ENCODE data around the gene SPSB2.
"Not testable (repeated sequence)": the region's sequence is repeated elsewhere in the genome, so short reads cannot be mapped to it uniquely, and the experiment has no call there.

SPSB2 gene

GRCh38 chr12:6887460-6887859 lies 14.4 kb upstream of the SPSB2 start:
- H3K4me3 ChIP-seq (ENCODE audit: low read length), result no peak overlapping the region
- TF ChIP-seq, protein P1, sequence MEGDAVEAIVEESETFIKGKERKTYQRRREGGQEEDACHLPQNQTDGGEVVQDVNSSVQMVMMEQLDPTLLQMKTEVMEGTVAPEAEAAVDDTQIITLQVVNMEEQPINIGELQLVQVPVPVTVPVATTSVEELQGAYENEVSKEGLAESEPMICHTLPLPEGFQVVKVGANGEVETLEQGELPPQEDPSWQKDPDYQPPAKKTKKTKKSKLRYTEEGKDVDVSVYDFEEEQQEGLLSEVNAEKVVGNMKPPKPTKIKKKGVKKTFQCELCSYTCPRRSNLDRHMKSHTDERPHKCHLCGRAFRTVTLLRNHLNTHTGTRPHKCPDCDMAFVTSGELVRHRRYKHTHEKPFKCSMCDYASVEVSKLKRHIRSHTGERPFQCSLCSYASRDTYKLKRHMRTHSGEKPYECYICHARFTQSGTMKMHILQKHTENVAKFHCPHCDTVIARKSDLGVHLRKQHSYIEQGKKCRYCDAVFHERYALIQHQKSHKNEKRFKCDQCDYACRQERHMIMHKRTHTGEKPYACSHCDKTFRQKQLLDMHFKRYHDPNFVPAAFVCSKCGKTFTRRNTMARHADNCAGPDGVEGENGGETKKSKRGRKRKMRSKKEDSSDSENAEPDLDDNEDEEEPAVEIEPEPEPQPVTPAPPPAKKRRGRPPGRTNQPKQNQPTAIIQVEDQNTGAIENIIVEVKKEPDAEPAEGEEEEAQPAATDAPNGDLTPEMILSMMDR (conservative IDR thresholded peaks at IDR 0.05; ENCODE audit: low read length), result no peak
- DNase-seq (ENCODE audit: low read depth), result no peak

DNA sequence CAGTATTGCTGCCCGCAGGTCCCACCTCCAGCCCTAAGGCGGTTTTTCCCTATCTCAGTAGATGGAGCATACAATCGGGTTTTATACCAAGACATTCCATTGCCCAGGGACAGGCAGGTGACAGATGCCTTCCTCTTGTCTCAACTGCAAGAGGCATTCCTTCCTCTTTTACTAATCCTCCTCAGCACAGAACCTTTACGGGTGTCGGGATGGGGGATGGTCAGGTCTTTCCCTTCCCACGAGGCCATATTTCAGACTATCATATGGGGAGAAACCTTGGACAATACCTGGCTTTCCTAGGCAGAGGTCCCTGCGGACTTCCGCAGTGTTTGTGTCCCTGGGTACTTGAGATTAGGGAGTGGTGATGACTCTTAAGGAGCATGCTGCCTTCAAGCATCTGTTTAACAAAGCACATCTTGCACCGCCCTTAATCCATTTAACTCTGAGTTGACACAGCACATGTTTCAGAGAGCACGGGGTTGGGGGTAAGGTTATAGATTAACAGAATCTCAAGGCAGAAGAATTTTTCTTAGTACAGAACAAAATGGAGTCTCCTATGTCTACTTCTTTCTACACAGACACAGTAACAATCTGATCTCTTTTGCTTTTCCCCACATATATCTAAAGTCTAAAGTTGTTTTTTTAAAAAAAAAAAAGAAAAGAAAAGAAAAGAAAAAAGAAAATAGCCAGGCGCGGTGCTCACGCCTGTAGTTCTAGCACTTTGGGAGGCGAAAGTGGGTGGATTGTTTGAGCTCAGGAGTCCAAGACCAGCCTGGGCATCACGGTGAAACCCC lies 13.3 kb upstream of the SPSB2 start:
- not testable (repeated sequence) for H3K4me3 ChIP-seq (ENCODE audit: low read length)

GRCh38 chr12:6884539-6884938 lies 11.4 kb upstream of the SPSB2 start:
- TF ChIP-seq, protein P1 (conservative IDR thresholded peaks at IDR 0.05; ENCODE audit: low read length), result no peak
- no peak overlapping the region for H3K4me3 ChIP-seq (ENCODE audit: low read length)
- no peak for DNase-seq (ENCODE audit: low read depth)

More for the DNA sequence above, 13.3 kb upstream of the SPSB2 start:
- DNase-seq (ENCODE audit: low read depth), result not testable (repeated sequence)

DNA sequence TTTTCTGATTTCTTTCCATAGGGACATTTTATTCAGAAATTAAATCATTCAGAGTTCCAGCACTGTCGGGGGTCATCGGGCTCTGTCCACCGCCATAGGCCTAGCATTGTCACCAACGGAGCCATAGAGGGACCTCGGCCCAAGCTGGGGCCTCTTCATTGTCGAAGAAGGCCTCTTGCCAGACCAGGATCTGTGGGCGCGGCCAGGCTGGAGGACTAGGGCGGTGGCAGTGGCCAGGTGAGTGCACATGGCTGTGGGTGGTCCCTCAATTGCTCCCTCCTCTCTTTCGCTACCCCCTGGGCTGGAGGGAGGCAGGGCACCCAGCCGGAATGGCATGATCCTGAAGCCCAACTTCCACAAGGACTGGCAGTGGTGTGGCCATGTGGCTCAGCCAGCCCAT lies 10.6 kb upstream of the SPSB2 start:
- TF ChIP-seq, protein P1 (conservative IDR thresholded peaks at IDR 0.05; ENCODE audit: low read length), result no peak
- no peak overlapping the region for H3K4me3 ChIP-seq (ENCODE audit: low read length)
- no peak for DNase-seq (ENCODE audit: low read depth)

DNA sequence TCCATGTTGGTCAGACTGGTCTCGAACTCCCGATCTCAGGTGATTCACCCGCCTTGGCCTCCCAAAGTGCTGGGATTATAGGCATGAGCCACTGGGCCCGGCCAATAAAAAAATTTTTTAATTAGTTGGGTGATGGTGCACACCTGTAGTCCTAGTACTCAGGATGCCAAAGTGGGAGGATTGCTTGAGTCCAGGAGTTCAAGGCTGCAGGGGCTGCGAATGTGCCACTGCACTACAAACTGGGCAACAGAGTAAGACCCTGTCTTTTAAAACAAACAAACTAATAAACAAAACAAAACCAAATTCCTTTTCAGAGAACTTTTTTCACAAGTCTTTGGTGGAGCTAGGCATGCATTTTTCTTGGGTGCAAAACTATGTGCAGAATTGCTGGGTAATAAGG lies 10.1 kb upstream of the SPSB2 start:
- no peak for DNase-seq (ENCODE audit: low read depth)
- TF ChIP-seq, protein P1 (conservative IDR thresholded peaks at IDR 0.05; ENCODE audit: low read length), result no peak
- no peak overlapping the region for H3K4me3 ChIP-seq (ENCODE audit: low read length)

GRCh38 chr12:6879824-6880223 lies 6.7 kb upstream of the SPSB2 start:
- H3K4me3 ChIP-seq (ENCODE audit: low read length); DNase-seq (ENCODE audit: low read depth): not testable (repeated sequence)

DNA sequence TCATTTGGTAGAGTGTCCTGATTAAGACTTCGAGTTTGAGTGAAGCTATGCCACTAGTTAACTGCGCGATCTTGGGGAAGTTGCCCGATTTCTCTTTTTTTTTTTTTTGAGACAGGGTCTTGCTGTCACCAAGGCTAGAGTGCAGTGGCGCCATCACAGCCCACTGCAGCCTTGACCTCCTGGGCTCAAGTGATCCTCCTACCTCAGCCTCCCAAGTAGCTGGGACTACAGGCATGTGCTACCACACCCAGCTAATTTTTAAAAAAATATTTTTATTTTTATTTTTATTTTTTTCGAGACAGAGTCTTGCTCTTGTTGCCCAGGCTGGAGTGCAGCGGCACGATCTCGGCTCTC lies 889 bp upstream of the SPSB2 start:
- not testable (repeated sequence) for DNase-seq (ENCODE audit: low read depth)
- peak overlapping the region; percentile 83 for H3K4me3 ChIP-seq (ENCODE audit: low read length)

GRCh38 chr12:6872073-6873048 lies 742 bp downstream of the SPSB2 start:
- DNase-seq (ENCODE audit: low read depth), result peak; percentile 59
- TF ChIP-seq, protein P1 (conservative IDR thresholded peaks at IDR 0.05; ENCODE audit: low read length), result peak; percentile 86
- peak overlapping the region; percentile 83 for H3K4me3 ChIP-seq (ENCODE audit: low read length)
